C4-2B (cell line): ENCODE measurements around the gene RASSF7.

ENCODE experiments used
- CTCF ChIP-seq: fragments of 450-650 bp; conservative IDR thresholded peaks from 2 replicates; pipeline ENCODE4 v1.5.1; 2017; ENCODE audit warnings: mild to moderate bottlenecking
- ZFX ChIP-seq: fragments of 450-650 bp; IDR thresholded peaks from 2 replicates; pipeline ENCODE4 v1.6.1; 2017

- no peak; the same call in 1 of the 2 replicates for TF ChIP-seq CTCF
- no peak for TF ChIP-seq ZFX
Observed at GRCh38 chr11:520428-521176, 40.2 kb upstream of the RASSF7 start.
